Right ventricle myocardium inferior (tissue), 1 donor: ENCODE results near the gene TRPM7. TPM values are rescaled to one million over a fixed set of nuclear protein-coding genes. Genes with fewer than 3 reads are reported as not detected.
"Not testable (repeated sequence)": the region's sequence is repeated elsewhere in the genome, so short reads cannot be mapped to it uniquely, and the experiment has no call there.

ENCODE experiments used
- ATAC-seq: fragments of 200-7000 bp; cut with Tn5 transposase; one replicate; pipeline ENCODE4 v1.9.1; 2020; ENCODE audit warnings: mild to moderate bottlenecking, moderate library complexity
- DNase-seq: peaks from one replicate; pipeline ENCODE4 v3.0.0; 2021; ENCODE audit errors: missing footprints
- intact Hi-C: fragments of 100-400 bp; cut with DNase I; formaldehyde crosslinking; loops from one replicate; pipeline ENCODE4 v1.11.0; 2022
- total RNA-seq: library from RNA; stranded (reverse); fragmentation: NEBNext Ultra II Directional; extraction: Animal tissue kit (Norgen Biotek cat#: 25700); gene quantifications from one replicate; pipeline ENCODE4 v1.2.1, GENCODE V29; 2021
- donor health status: DM: no; HTN: yes; CAD: no; lungs with severe emphysema.

Gene TRPM7
- total RNA-seq, 1 donor from 2014 or later = 28.5 TPM

DNA sequence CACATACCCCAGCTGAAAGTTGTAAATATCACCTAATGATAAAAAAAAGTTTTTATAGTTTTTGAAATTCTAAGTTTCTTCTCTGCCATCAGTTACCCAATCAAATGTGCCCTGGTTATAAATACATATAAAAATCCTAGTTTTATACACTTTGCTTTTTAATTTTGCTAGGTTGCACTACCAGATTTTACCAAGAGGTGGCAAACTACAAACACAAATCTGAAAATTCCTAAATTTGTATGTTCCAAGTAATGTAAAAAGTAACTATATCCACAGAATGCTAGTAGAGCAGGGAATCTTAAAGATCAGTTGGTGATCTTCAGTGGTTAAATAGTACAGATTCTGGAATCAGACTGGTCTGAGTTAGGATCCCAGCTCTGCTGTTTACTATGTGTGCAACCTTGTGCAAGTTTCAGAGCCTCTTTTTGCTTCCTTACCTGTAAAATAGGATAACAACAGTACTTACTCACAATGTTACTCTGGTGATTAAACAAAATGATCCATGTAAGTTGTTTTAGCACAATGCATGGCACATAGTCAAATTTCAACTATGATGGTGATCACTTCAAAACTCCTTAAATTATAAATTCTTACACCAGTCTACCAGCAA lies 11.0 kb downstream of the TRPM7 start:
- intact Hi-C loops = loop anchor here (1.0 to 10.0 kb wide), 3 partner anchors 37 to 229 kb away; partner anchors contain the start of gene AP4E1
- no peak for DNase-seq
- ATAC-seq = no peak

DNA sequence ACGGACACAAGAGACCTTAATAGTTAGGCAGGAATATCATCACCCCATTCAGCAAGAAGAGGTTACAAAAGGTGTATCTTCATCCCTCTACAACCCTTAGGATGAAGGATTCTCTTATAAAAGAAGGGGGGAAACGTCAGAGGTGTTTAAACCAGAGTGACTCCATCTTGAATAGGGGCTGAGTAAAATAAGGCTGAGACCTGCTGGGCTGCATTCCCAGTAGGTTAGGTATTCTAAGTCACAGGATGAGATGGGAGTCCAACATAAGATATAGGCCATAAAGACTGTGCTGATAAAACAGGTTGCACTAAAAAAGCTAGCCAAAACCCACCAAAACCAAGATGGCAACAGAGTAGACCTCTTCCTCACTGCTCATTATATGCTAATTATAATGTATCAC lies 16.5 kb downstream of the TRPM7 start:
- ATAC-seq = no peak
- intact Hi-C loops = loop anchor here (10.0 kb wide), 1 partner anchor 235 kb away; the partner anchor contains the start of gene AP4E1

DNA sequence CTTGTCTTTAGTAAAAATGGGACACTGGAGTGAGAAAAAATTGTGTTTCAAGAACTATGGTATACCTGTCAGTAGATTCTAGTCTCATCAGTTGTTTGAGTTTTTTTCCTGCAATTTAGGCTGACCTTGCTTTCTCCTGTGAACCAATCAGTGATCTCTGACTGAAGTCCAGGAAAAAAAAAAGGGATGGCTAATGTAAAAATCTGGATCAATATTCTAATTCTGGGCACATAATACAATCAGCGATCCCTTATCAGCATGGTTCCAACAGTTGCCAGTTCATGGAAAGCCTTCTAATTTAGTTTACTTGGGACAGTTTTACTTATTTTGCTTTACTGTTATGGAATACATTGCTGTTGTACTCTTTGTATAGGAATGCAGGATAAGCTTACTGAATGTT lies 17.0 kb downstream of the TRPM7 start:
- intact Hi-C loops = loop anchor here (10.0 kb wide), 1 partner anchor 235 kb away; the partner anchor contains the start of gene AP4E1
- no peak for ATAC-seq
- DNase-seq = no peak

More for the DNA sequence above, 16.5 kb downstream of the TRPM7 start:
- no peak for DNase-seq

DNA sequence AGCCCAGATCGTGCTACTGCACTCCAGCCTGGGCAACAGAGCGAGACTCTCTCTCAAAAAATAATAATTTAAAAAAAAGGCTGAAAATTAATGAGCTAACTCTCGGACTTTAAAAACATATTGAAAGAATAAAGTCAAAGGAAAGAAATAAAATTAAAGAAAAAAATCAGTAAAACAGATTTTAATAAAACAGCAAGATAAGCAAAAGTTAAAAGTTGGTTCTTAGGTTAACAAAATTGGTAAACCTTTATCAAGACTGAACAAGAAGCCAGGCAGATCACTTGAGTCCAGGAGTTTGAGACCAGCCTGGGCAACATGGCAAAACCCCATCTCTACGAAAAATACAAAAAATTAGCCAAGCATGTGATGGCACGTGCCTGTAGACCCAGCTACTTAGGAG lies 20.7 kb downstream of the TRPM7 start:
- intact Hi-C loops = no loop called here
- DNase-seq = no peak
- no peak for ATAC-seq

DNA sequence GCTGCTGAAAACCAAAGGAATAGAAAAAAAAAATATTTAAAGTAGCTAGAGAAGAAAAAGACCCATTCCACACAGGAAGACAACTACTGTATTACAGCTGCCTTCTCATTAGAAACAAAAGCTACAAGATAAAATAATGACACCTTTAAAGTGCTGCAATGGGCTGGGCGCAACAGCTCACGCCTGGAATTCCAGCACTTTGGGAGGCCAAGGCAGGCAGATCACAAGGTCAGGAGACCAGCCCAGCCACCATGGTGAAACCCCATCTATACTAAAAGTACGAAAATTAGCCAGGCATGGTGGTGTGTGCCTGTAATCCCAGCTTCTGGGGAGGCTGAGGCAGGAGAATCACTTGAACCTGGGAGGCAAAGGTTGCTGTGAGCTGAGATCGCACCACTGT lies 31.0 kb downstream of the TRPM7 start:
- DNase-seq (no peak), ATAC-seq (peak; percentile 37)
- intact Hi-C loops = no loop called here

DNA sequence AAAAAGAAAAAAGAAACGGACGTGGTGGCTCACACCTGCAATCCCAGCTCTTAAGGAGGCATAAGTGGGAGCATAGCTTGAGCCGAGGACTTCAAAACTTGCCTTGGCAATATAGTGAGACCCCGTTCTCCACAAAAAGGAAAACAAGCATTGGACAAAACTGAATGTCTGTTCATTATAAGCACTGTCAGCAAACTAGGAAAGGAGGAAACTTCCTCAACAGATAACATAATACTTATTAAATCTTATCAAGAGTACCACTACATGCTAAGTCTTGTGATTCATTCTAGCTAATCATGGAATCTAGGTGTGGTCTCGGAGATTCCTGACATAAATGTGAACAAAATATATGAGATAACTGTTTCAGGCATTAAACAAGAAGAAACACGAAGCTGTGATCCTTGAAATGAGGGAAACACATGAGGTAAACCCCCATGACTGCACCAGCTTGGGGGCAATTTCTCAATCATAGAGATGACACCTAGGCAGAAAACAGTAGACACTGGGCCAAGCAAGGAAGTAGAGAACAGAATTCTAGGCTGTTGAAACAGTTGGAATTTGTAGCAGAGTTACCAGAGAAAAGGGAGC lies 33.3 kb downstream of the TRPM7 start:
- DNase-seq (no peak), ATAC-seq (no peak)
- intact Hi-C loops = no loop called here

DNA sequence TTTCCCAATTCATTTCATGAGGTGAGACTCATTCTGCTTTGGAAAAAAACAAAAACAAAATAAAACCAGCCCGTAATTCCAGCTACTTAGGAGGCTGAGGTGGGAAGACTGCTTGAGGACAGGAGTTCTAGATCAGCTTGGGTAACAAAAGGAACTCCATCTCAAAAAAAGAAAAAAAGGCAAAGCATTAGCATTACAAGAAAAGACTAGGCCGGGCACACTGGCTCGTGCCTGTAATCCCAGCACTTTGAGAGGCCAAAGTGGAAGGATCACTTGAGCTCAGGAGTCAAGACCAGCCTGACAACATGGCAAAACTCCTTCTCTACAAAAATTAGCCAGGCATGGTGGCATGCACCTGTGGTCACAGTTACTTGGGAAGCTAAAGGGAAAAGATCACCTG lies 33.9 kb downstream of the TRPM7 start:
- intact Hi-C loops = no loop called here
- ATAC-seq (no peak), DNase-seq (no peak)

DNA sequence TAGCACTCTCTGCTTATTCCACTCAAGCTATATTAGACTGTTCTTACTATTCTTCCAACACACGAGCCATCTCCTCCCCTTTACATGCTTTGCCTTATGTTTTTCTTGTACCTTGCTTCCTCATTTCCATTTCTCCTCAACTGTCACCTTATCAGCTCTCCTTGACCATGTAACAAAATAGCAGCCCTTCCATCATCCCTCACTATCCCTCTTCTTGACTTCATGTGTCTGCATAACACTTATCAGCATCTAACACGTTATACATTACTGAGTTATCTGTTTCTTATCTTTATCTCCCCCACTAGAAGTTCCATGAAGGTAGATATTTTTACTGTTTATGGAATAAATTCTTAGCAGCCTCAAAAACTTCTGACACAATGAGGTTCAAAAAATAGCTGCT lies 45.3 kb downstream of the TRPM7 start:
- intact Hi-C loops = loop anchor here (10.0 kb wide), 1 partner anchor 47 kb away; no protein-coding TSS in a partner anchor

DNA sequence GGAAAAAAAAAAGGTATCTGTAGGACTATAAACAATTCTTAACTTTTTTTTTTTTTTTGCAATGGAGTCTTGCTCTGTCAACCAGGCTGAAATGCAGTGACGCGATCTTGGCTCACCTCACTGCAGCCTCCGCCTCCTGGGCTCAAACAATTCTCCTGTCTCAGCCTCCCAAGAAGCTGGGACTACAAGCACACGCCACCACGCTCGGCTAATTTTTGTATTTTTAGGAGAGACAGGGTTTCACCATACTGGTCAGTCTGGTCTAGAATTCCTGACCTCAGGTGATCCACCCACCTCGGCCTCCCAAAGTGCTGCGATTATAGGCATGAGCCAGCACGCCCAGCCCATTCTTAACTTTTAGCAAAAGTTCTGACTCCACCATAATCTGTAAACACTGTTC lies 50.5 kb downstream of the TRPM7 start:
- DNase-seq = no peak
- ATAC-seq = no peak
- intact Hi-C loops = no loop called here

More for the DNA sequence above, 45.3 kb downstream of the TRPM7 start:
- no peak for ATAC-seq
- DNase-seq = no peak

DNA sequence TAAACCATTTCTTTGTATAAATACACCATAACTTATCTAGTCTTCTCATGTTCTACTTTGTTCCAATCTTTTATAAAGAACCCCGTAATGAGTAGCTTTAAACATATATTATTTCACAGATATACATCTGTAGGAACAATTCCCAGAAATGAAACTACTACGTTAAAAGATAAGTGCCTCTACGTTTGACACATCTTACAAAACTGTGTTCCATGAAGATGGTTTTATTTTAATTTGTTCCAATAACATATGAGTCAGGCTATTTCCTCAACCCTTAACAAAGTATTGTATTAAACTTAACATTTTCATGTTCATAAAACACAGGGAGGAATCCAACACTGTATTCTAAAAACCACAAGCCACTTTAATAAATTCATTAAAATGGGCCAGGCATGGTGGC lies 52.9 kb downstream of the TRPM7 start:
- DNase-seq (no peak), ATAC-seq (no peak)
- intact Hi-C loops = no loop called here

DNA sequence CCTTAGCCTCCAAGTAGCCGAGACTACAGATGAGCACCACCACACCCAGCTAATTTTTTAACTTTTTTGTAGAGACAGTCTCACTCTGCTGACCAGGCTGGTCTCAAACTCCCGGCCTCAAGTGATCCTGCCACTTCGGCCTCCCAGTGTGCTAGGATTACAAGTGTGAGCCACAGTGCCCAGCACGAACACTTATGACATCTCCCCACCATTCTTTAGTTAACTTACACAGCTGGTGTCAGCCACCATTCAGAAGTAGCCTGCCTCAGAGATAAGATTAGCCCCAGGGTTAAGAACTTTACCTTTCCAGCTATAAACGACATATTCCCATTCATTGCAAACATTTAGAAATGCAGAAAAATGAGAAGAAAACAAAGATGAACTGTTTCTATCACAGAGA lies 58.2 kb downstream of the TRPM7 start:
- ATAC-seq = no peak
- DNase-seq = no peak
- intact Hi-C loops = no loop called here

DNA sequence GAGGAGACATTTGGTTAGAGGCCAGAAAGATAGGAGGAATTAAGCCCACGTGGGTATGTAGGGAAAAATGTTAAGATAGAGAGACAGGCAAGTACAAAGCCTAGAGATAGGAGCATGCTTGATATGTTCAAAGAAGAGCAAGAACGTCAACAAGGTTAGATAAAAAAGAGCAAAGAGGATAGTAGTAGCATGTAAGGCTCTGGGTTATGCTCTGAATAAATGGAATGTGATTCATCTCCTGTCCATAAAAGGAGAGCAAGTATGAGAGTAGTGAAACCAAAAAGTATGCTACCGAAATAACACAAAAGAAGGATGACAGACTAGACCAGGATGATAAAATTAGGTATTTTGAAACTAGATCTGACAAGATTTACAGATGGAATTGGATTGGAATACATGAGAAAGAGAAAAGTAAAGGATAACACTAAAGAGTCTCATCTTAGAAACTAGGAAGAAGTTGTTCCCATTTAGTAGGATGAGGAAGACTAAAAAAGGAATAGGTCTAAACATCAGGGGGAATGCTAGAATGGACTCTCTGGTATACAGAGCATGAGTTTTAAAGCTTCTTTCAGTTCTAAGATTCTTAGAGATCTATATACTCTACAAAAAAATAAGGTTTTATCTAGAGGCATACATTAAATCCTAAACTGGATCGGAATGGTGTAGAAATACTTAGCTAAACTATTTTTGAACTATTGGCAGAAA lies 59.1 kb downstream of the TRPM7 start:
- no peak for DNase-seq
- no peak for ATAC-seq
- intact Hi-C loops = no loop called here

DNA sequence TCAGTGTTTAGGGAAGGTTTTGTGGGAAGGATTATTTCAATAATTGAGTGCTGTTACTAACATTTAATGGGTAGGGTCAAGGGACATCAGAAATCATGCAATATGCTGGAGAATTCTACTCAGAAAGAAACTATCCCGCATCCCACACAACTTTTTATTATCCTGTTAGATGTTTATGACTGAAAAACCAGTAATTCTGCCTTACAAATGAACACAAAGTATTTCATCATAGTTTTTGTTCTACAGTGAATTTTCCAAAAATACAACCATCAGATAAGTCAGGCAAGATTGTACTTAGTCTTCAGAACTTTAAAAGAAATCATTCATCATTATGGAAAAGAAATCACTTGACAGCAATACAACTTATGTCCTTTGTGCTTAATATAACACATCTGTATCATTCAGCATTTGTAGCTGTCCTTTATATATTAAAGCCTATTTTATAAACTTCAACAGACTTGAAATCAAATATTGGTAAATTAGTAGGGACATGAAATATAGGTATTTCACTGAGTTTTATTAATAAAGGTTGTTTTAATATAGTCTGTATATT lies 61.9 kb downstream of the TRPM7 start:
- intact Hi-C loops = no loop called here
- ATAC-seq = no peak
- DNase-seq = no peak

DNA sequence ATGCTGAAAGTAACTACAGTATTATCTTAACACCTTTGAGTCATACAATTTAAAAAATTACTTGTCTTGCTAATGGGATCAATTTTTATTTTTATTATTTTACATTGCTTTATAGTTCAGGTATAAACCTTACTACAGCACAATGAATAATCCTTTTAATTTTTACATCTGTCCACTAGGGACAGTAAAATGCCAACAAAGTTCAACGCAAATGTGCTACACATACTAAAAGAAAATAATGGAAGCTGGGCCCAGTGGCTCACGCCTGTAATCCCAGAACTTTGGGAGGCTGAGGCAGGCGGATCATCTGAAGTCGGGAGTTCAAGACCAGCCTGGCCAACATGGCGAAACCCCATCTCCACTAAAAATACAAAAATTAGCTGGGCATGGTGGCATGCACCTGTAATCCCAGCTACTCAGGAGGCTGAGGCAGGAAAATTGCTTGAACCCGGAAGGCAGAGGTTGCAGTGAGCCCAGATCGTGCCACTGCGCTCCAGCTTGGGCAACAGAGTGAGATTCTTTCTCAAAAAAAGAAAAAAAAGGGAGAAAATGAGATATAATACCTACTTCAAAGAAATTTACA lies 64.1 kb downstream of the TRPM7 start:
- ATAC-seq, intact Hi-C loops, DNase-seq: not testable (repeated sequence)

DNA sequence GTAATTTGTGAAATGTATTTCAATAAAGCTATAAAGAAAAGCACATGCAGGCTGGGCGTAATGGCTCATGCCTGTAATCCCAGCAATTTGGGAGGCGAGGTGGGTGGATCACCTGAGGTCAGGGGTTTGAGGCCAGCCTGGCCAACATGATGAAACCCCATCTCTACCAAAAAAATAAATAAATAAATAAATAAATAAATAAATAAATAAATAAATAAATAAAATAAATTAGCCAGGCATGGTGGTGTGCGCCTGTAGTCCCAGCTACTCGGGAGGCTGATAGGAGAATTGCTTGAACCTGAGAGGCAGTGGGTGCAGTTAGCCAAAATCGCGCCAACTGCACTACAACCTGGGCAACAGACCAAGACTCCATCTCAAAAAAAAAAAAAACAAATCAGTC lies 69.6 kb downstream of the TRPM7 start:
- DNase-seq, intact Hi-C loops, ATAC-seq: not testable (repeated sequence)

DNA sequence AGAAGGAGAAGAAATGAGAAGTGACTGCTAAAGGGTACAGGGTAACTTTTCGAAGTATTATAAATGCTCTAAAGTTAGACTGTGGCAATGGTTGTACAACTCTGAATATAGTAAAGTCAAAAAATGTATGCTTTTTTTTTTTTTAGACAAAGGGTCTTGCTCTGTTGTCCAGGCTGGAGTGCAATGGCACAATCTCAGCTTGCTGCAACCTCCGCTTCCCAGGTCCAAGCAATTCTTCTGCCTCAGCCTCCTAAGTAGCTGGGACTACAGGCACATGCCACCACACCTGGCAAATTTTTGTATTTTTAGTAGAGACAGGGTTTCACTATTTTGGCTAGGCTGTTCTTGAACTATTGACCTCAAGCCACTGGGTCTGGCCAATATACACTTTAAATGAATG lies 70.0 kb downstream of the TRPM7 start:
- DNase-seq, intact Hi-C loops, ATAC-seq: not testable (repeated sequence)

DNA sequence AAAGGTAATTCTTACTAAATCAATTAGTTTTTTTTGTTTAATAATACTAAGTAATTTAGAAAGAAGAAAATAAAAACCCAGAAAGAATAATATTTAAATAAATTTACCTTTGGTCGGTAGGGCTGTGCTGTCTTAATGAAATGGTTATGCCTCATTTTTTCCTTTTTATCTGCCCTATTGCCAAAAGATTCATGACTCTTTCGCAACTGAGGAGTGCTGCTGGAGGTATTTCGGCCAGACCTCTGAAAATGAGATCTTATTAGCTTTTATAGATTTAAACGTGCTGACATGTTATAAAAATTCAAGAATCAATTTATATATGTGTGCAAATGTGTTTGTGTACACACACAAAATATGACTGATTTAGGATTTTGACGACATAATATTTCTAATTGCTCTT lies 73.0 kb downstream of the TRPM7 start:
- intact Hi-C loops = no loop called here
- no peak for ATAC-seq

DNA sequence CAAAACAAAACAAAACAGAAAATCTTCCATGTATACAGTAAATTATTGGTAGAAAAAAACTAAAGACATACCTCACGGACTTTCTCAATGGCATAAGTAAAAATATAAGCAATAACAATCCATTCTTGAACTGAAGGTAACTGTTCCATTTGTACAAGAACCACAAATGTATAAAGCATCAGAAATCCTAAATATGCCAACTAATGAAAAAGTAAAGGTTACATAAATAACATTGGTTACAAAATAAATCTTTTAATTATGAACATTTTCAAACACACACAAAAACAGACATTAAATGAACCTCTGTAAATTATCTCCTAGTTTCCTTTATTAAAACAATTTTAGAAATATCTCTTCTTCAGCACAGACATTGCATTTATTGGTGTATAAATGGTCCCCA lies 79.5 kb downstream of the TRPM7 start:
- no peak for DNase-seq
- no peak for ATAC-seq
- intact Hi-C loops = no loop called here

More for the DNA sequence above, 73.0 kb downstream of the TRPM7 start:
- DNase-seq = no peak

DNA sequence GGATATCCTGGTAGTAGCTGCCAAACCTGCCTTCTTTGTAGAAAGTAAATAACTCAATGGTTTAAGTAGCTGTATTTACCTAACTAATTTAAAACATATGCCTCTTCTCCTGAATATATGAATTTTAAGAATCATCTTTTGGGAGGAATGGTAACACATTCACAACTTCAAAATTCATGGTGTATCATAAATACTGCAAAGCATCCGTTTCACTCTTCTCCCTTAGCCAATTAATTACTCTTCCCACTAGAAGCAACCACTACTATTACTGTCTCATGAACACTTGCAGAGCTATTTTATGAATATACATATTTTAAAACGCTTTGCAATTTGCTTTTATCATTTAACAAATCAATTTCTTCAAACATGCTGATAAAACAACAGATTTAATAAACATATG lies 81.1 kb downstream of the TRPM7 start:
- ATAC-seq = no peak
- intact Hi-C loops = no loop called here
- no peak for DNase-seq
